Esophagus muscularis mucosa (tissue), 4 donors: ENCODE data around the gene ENTR1.

Experiments used
- CTCF ChIP-seq, 3 experiments: fragments of 200-600 bp in 2 of 3; fragments of 450-650 bp in 1 of 3; sonication (generic) in 2 of 3; IDR thresholded peaks; one replicate each; pipeline ENCODE4 v1.5.1; 2017 to 2019; ENCODE audit warnings: antibody characterized with exemption in 3 of 3, mild to moderate bottlenecking in 2 of 3, moderate library complexity in 1 of 3
- EP300 ChIP-seq: sonication (generic); formaldehyde crosslinking; IDR thresholded peaks from one replicate; pipeline ENCODE4 v1.6.1; 2017; ENCODE audit warnings: antibody characterized with exemption
- POLR2A ChIP-seq: fragments of 450-650 bp; IDR thresholded peaks from one replicate; pipeline ENCODE4 v1.6.1; 2017; ENCODE audit warnings: antibody characterized with exemption, moderate library complexity, mild to moderate bottlenecking, low read depth
- POLR2AphosphoS5 ChIP-seq, 2 donors: sonication (generic); formaldehyde crosslinking; IDR thresholded peaks; one replicate each; pipeline ENCODE4 v1.6.1; 2017; ENCODE audit warnings: antibody characterized with exemption in 2 of 2

- TF ChIP-seq POLR2AphosphoS5 (IDR thresholded peaks at IDR 0.05) (no peak), CTCF (IDR thresholded peaks at IDR 0.05) (no peak), POLR2A (no peak), EP300 (no peak)
Measured at GRCh38 chr9:136457326-136457725, 46.9 kb upstream of the ENTR1 start.
